ENCODE results near the gene KLHL29.

DNA sequence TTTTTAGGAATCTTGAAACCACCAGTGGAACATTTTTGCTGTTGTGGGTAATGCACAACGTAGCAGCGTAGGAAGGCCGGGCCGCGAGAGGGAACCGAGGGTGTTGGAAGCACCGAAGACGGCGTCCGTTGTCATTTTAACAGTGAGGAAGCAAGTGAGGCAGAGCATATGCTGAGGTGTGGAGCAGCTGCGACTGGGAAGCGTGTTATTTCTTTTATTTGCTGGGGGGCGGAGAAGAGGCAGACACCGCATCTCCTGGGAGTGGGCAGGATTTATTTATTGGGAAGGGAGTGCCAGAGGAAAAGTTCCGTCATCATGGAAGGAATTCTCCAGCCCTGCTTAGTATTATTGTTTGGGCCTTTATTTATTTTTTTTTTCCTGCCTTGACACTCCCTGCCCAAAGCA is 232.8 kb downstream of the KLHL29 start:
- TF ChIP-seq CTCF (IDR thresholded peaks at IDR 0.05) (no peak), POLR2A (IDR thresholded peaks at IDR 0.05) (no peak)

Measured in thyroid gland (tissue), 4 donors.